GM13977 (cell line): ENCODE data around the gene PLXNA1.

ENCODE experiments used
- DNase-seq: peaks from one replicate; pipeline ENCODE4 v3.0.0; 2012; ENCODE audit warnings: low spot score
- CTCF ChIP-seq: IDR thresholded peaks from 2 replicates; pipeline ENCODE4 v1.5.1; 2012; ENCODE audit warnings: mild to moderate bottlenecking, control low read depth; ENCODE audit not compliant: insufficient read depth; ENCODE audit errors: extremely low read depth, missing control alignments
- in situ Hi-C: fragments of 300-500 bp; cut with MboI; formaldehyde crosslinking; loops from one replicate; pipeline ENCODE4 v1.12.0; 2022; ENCODE audit warnings: low sequenced_read_pairs, low pct_unique_long_range_greater_than_20kb, mixed read lengths, inconsistent platforms; ENCODE audit not compliant: unreplicated experiment

Gene PLXNA1

GRCh38 chr3:126945171-126945721 lies 37.7 kb upstream of the PLXNA1 start:
- in situ Hi-C loops = no loop called here
- peak; percentile 19 for TF ChIP-seq CTCF
- no peak for DNase-seq

- in situ Hi-C loops = no loop called here
- no peak for TF ChIP-seq CTCF
- no peak for DNase-seq
These were observed 37.0 kb upstream of the PLXNA1 start for GRCh38 chr3:126945891-126946290.

- no peak for DNase-seq
- in situ Hi-C loops = no loop called here
- no peak for TF ChIP-seq CTCF
These were observed 36.5 kb upstream of the PLXNA1 start for GRCh38 chr3:126946405-126946804.

GRCh38 chr3:126947429-126947828 lies 35.5 kb upstream of the PLXNA1 start:
- no peak for TF ChIP-seq CTCF
- DNase-seq = peak; percentile 45
- in situ Hi-C loops = no loop called here

GRCh38 chr3:126948980-126949535 lies 33.9 kb upstream of the PLXNA1 start:
- in situ Hi-C loops = no loop called here
- no peak for TF ChIP-seq CTCF
- no peak for DNase-seq

GRCh38 chr3:126951561-126951960 lies 31.4 kb upstream of the PLXNA1 start:
- in situ Hi-C loops = no loop called here
- no peak for DNase-seq
- no peak for TF ChIP-seq CTCF
